Neural crest cell (in vitro differentiated cells): ENCODE measurements around the gene PLCH1. TPM values are rescaled to one million over a fixed set of nuclear protein-coding genes. Genes with fewer than 3 reads are reported as not detected.
A peak's percentile ranks its signal among the peaks of the same experiment; 100 is the strongest.

Experiments
- DNase-seq: peaks from one replicate; pipeline ENCODE4 v3.0.0; 2021; ENCODE audit warnings: low read depth, mixed read lengths, low spot score
- H3K27ac Mint-ChIP-seq: one replicate; pipeline ENCODE4 v1.8.0; 2021; ENCODE audit warnings: mild to moderate bottlenecking, mixed read lengths; ENCODE audit not compliant: unreplicated experiment
- H3K27me3 Mint-ChIP-seq: 2 replicates; pipeline ENCODE4 v1.8.0; 2021; ENCODE audit warnings: low read depth, mild to moderate bottlenecking, mixed read lengths
- H3K36me3 Mint-ChIP-seq: 2 replicates; pipeline ENCODE4 v1.8.0; 2021; ENCODE audit warnings: low read depth, mild to moderate bottlenecking, mixed read lengths
- H3K4me1 Mint-ChIP-seq: 2 replicates; pipeline ENCODE4 v1.8.0; 2021; ENCODE audit warnings: mixed read lengths
- H3K4me3 Mint-ChIP-seq: one replicate; pipeline ENCODE4 v1.8.0; 2021; ENCODE audit warnings: mild to moderate bottlenecking, mixed read lengths
- H3K9me3 Mint-ChIP-seq: 2 replicates; pipeline ENCODE4 v1.8.0; 2021; ENCODE audit warnings: mixed read lengths
- total RNA-seq: library from RNA; stranded (reverse); gene quantifications from 2 replicates; pipeline ENCODE4 v1.2.1, GENCODE V29; 2021
- TF ChIP-seq, protein P1 (sequence below): fragments of 200-600 bp; sonication (generic); conservative IDR thresholded peaks from 2 replicates; pipeline ENCODE4 v1.5.0; 2021; ENCODE audit warnings: antibody characterized with exemption, mild to moderate bottlenecking

The PLCH1 gene
- total RNA-seq, 1 donor from 2014 or later = 22.4 TPM

DNA sequence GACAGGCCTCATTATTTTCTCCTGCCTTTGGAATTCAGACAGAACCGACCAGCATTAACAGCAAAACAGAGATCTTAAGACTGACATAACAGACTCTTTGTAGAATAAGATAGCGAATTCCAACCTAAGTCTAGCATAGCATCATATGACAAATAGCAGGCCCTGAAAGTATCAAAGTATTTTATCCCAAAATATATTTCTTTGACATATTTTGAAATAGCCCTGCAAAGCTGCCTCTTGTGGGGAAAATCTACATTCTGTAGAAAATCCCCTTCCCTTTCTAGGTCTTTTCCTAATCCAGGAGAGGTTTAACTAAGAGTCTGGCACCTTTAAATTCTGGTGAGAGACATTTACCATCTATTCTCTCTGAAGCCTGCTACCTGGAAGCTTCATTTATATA is 417.0 kb downstream of the PLCH1 start:
- no peaks in the 10 kb centered on the region for H3K9me3 Mint-ChIP-seq
- no peak for DNase-seq
- H3K36me3 Mint-ChIP-seq = no peaks in the 10 kb centered on the region
- no peak overlapping the region for H3K4me3 Mint-ChIP-seq
- H3K4me1 Mint-ChIP-seq = no peaks in the 10 kb centered on the region
- no peak overlapping the region for H3K27ac Mint-ChIP-seq
- TF ChIP-seq, protein P1, sequence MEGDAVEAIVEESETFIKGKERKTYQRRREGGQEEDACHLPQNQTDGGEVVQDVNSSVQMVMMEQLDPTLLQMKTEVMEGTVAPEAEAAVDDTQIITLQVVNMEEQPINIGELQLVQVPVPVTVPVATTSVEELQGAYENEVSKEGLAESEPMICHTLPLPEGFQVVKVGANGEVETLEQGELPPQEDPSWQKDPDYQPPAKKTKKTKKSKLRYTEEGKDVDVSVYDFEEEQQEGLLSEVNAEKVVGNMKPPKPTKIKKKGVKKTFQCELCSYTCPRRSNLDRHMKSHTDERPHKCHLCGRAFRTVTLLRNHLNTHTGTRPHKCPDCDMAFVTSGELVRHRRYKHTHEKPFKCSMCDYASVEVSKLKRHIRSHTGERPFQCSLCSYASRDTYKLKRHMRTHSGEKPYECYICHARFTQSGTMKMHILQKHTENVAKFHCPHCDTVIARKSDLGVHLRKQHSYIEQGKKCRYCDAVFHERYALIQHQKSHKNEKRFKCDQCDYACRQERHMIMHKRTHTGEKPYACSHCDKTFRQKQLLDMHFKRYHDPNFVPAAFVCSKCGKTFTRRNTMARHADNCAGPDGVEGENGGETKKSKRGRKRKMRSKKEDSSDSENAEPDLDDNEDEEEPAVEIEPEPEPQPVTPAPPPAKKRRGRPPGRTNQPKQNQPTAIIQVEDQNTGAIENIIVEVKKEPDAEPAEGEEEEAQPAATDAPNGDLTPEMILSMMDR = no peak
- H3K27me3 Mint-ChIP-seq = no peaks in the 10 kb centered on the region

DNA sequence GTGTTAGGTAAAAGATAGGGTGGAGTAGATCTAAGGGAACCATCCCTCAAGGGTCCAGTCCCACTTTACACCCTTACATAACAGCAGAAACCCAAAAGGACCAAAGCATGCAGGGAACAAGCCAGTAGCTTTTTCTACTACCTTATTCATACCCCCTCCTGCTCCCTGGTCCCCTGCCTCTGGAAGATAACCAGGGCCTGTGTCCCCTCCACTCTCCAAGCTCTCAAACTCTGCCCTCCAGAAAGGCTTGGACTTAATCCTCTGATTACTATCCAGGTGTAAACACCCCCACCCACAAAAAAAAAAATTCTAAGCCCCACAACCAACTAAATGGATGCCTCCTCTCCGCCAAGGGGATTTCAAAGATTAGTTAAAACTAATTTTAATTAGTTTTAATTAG is 417.4 kb downstream of the PLCH1 start:
- H3K4me1 Mint-ChIP-seq = no peaks in the 10 kb centered on the region
- TF ChIP-seq, protein P1 = no peak

DNA sequence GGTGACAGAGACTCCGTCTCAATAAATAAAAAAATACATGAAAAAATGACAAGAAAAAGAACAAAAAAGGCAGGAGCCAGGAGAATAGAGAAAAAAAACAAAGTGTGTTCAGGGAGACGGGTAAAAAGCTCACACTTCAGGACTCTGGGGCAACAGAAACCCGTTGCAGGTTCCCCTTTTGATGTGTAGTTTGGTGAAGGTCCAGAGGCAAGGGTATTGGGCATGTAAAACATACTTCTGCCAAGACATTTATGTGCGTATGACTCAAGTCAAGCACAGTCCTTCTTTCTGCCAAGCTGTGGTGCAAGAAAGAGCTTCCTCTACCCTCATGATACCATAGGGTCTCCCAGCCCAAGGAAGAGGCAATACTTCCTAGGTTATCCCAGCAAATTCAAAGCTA is 418.0 kb downstream of the PLCH1 start:
- TF ChIP-seq, protein P1 = no peak
- no peaks in the 10 kb centered on the region for H3K27me3 Mint-ChIP-seq
- H3K4me3 Mint-ChIP-seq = no peak overlapping the region
- H3K4me1 Mint-ChIP-seq = no peaks in the 10 kb centered on the region
- H3K9me3 Mint-ChIP-seq = no peaks in the 10 kb centered on the region
- DNase-seq = no peak
- no peaks in the 10 kb centered on the region for H3K36me3 Mint-ChIP-seq
- H3K27ac Mint-ChIP-seq = peak overlapping the region; percentile 75

More for the DNA sequence above, 417.4 kb downstream of the PLCH1 start:
- no peak for DNase-seq
- H3K36me3 Mint-ChIP-seq = no peaks in the 10 kb centered on the region
- H3K27me3 Mint-ChIP-seq = no peaks in the 10 kb centered on the region
- no peak overlapping the region for H3K4me3 Mint-ChIP-seq
- no peaks in the 10 kb centered on the region for H3K9me3 Mint-ChIP-seq
- H3K27ac Mint-ChIP-seq = no peak overlapping the region

DNA sequence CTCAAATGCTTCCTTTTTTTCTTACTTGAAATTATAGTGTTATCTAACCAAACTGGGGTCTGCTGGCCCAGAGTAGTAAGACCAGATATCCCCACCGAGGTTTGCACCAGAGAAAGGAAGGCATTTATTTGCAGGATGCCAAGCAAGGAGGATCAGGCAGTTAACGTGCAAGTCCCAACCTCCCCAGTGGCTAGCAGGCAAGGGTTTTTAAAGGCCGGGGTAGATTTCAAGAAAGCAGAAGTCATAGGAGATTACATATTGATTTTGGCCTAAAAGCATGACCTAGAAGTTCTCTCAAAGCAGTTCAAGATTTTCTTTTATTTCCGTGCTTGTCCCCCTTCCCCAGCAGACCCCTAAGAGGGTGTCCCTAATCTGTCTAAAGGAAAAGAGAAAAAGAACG is 418.6 kb downstream of the PLCH1 start:
- no peaks in the 10 kb centered on the region for H3K9me3 Mint-ChIP-seq
- no peak overlapping the region for H3K4me3 Mint-ChIP-seq
- no peaks in the 10 kb centered on the region for H3K36me3 Mint-ChIP-seq
- no peak overlapping the region for H3K27ac Mint-ChIP-seq
- DNase-seq = no peak
- TF ChIP-seq, protein P1 = no peak
- no peaks in the 10 kb centered on the region for H3K27me3 Mint-ChIP-seq
- no peaks in the 10 kb centered on the region for H3K4me1 Mint-ChIP-seq

Other genes with a start within 250 kb of the PLCH1 start
- 4.2 and 4.4 TPM in 2 replicates for gene C3orf33, start 61.2 kb upstream of the PLCH1 start, total RNA-seq
- gene SLC33A1, start 109.4 kb upstream of the PLCH1 start, total RNA-seq = 17.7 and 18.8 TPM in 2 replicates
- 129 and 131 TPM in 2 replicates for gene GMPS, start 125.6 kb upstream of the PLCH1 start, total RNA-seq